Spleen (tissue), 11 donors: ENCODE data around the gene SPAG17. TPM values are rescaled to one million over a fixed set of nuclear protein-coding genes. Genes with fewer than 3 reads are reported as not detected.

Source experiments
- DNase-seq: peaks from one replicate; pipeline ENCODE4 v3.0.0-alpha.2; 2020
- H3K27ac ChIP-seq, 8 donors: fragments of 200-600 bp; sonication (generic) in 7 of 8; 1 replicate in 4 of 8; 2 replicates in 4 of 8; pipeline versions ENCODE4 v1.5.0 to v1.8.0; 2016 to 2021; ENCODE audit warnings: inconsistent platforms in 4 of 8, mild to moderate bottlenecking in 4 of 8, moderate library complexity in 1 of 8
- H3K27me3 ChIP-seq, 7 donors: fragments of 200-600 bp; sonication (generic) in 6 of 7; replicated peaks in 1 of 7; 1 replicate in 4 of 7; 2 replicates in 3 of 7; pipeline versions ENCODE4 v1.5.0 to v1.8.0; 2016 to 2021; ENCODE audit warnings: inconsistent platforms in 3 of 7, mild to moderate bottlenecking in 1 of 7
- H3K36me3 ChIP-seq, 6 donors: fragments of 200-600 bp; sonication (generic) in 5 of 6; 1 replicate in 4 of 6; 2 replicates in 2 of 6; pipeline versions ENCODE4 v1.5.0 to v1.8.0; 2016 to 2021; ENCODE audit warnings: inconsistent platforms in 2 of 6
- H3K4me1 ChIP-seq, 6 donors: fragments of 200-600 bp; sonication (generic) in 5 of 6; 1 replicate in 3 of 6; 2 replicates in 3 of 6; pipeline versions ENCODE4 v1.5.0 to v1.8.0; 2016 to 2021; ENCODE audit warnings: inconsistent platforms in 3 of 6
- H3K4me3 ChIP-seq, 8 donors: fragments of 200-600 bp; sonication (generic) in 7 of 8; 1 replicate in 4 of 8; 2 replicates in 4 of 8; pipeline versions ENCODE4 v1.5.0 to v1.8.0; 2016 to 2021; ENCODE audit warnings: inconsistent platforms in 4 of 8, mild to moderate bottlenecking in 4 of 8, moderate library complexity in 2 of 8
- H3K9me3 ChIP-seq, 8 donors: fragments of 200-600 bp; sonication (generic) in 7 of 8; 1 replicate in 4 of 8; 2 replicates in 4 of 8; pipeline versions ENCODE4 v1.5.0 to v1.8.0; 2016 to 2021; ENCODE audit warnings: inconsistent platforms in 4 of 8
- CTCF ChIP-seq, 11 experiments: fragments of 200-600 bp in 7 of 11; fragments of 450-650 bp in 4 of 11; sonication (generic) in 4 of 11; IDR thresholded peaks in 8 of 11; conservative IDR thresholded peaks in 3 of 11; 1 replicate in 7 of 11; 2 replicates in 4 of 11; pipeline versions ENCODE4 v1.4.0 to v1.8.0; 2016 to 2021; ENCODE audit warnings: antibody characterized with exemption in 11 of 11, inconsistent platforms in 4 of 11, mild to moderate bottlenecking in 1 of 11
- POLR2A ChIP-seq, 3 donors: fragments of 450-650 bp; IDR thresholded peaks; one replicate each; pipeline ENCODE4 v1.5.1; 2017; ENCODE audit warnings: antibody characterized with exemption in 3 of 3, mild to moderate bottlenecking in 1 of 3
- POLR2AphosphoS5 ChIP-seq, 3 donors: sonication (generic); formaldehyde crosslinking; IDR thresholded peaks; one replicate each; pipeline ENCODE4 v1.5.1; 2017; ENCODE audit warnings: antibody characterized with exemption in 3 of 3
- WGBS, 5 donors: extraction: QIAGEN DNeasy Blood & Tissue Kit in 3 of 5; methylation state at CpG; one replicate each; pipeline versions ENCODE4 v1.1.5 to v1.1.7; 2013 to 2018; 5-methylcytosine and 5-hydroxymethylcytosine counted together
- intact Hi-C: fragments of 100-400 bp; cut with DNase I; formaldehyde crosslinking; loops from one replicate; pipeline ENCODE4 v1.15.0; 2023; ENCODE audit warnings: low total_unique reads
- polyA plus RNA-seq, 3 donors: library from polyadenylated mRNA; stranded (reverse); fragments of 200-250 nt; gene quantifications; one replicate each; pipeline ENCODE4 v1.2.1, GENCODE V29; 2013
- total RNA-seq, 7 donors: library from RNA; depleted of rRNA in 3 of 7; stranded (reverse); fragments of >200 nt in 3 of 7; fragmentation: NEBNext Ultra II Directional in 4 of 7; extraction: Animal tissue kit (Norgen Biotek cat#: 25700) in 4 of 7; gene quantifications; one replicate each; pipeline versions ENCODE4 v1.1.0 to v1.2.1, GENCODE V29; 2016 to 2021
- donor health status: healthy with polysubstance abuse.
- donor health status: DM: no; HTN: no; CAD: no; lungs with moderate emphysema.
- donor health status: DM: no; HTN: no; CAD: no.
- donor health status: Bipolar disorder and iron deficiency.
- donor health status: healthy.
- donor health status: DM: no; HTN: no; CAD: no.
- donor health status: DM: yes; HTN: yes; CAD: no.

Gene SPAG17
- total and polyA plus RNA-seq, 10 donors: under 0.01 to 0.91 (median 0.28) TPM; not detected in 5

DNA sequence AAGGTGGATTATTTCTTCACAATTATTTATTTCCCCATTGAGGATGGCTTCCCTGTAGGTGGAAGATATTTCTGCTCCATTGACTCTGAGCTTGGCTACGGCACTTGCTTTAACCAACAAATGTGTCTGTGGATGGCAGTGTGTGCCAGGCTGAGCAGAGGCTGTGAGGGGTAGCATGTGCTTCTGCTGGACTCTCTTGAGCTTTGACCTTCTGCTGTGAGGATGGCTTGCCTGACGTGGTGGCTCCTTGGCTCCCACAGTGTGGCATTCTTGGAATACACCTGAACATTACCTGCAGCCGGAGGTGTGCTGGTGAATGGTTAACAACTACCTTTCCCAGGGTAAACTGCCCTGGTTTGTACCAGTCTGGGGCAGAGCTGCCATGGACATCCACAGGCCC is 208.6 kb downstream of the SPAG17 start:
- Histone ChIP-seq H3K9me3 (no peaks in the 10 kb centered on the region), H3K27me3 (peaks cover 0 to 16% (median 0%) of the 10 kb centered on the region in 7 donors), H3K4me1 (no peaks in the 10 kb centered on the region), H3K4me3 (no peak overlapping the region), H3K36me3 (no peaks in the 10 kb centered on the region), H3K27ac (no peak overlapping the region)
- TF ChIP-seq POLR2A (IDR thresholded peaks at IDR 0.05): no peak
- TF ChIP-seq CTCF (IDR thresholded peaks at IDR 0.05 in 8 of 11, conservative IDR thresholded peaks at IDR 0.05 in 3 of 11): no peak
- no peak for TF ChIP-seq POLR2AphosphoS5 (IDR thresholded peaks at IDR 0.05)
- 80 to 90% (median 83%) methylated on average over 3 of the region's 3 CpGs for WGBS, 5 donors
- intact Hi-C loops: no loop called here
- no peak for DNase-seq

- Histone ChIP-seq H3K4me1 (no peaks in the 10 kb centered on the region), H3K27me3 (peaks cover 0 to 4% (median 0%) of the 10 kb centered on the region in 7 donors), H3K9me3 (no peaks in the 10 kb centered on the region), H3K27ac (no peak overlapping the region), H3K4me3 (no peak overlapping the region), H3K36me3 (no peaks in the 10 kb centered on the region)
- no peak for DNase-seq
- TF ChIP-seq POLR2A (IDR thresholded peaks at IDR 0.05) (no peak), CTCF (IDR thresholded peaks at IDR 0.05 in 8 of 11, conservative IDR thresholded peaks at IDR 0.05 in 3 of 11) (no peak), POLR2AphosphoS5 (IDR thresholded peaks at IDR 0.05) (no peak)
- intact Hi-C loops: no loop called here
These were observed 213.3 kb downstream of the SPAG17 start for GRCh38 chr1:117971777-117972176.

GRCh38 chr1:117970252-117970651 is 214.8 kb downstream of the SPAG17 start:
- Histone ChIP-seq H3K27ac (no peak overlapping the region), H3K4me1 (no peaks in the 10 kb centered on the region), H3K9me3 (no peaks in the 10 kb centered on the region), H3K36me3 (no peaks in the 10 kb centered on the region), H3K4me3 (no peak overlapping the region), H3K27me3 (no peaks in the 10 kb centered on the region)
- intact Hi-C loops: no loop called here
- WGBS, 5 donors: 86 to 93% (median 89%) methylated on average over 9 of the region's 9 CpGs
- no peak for DNase-seq
- TF ChIP-seq POLR2A (IDR thresholded peaks at IDR 0.05) (no peak), CTCF (IDR thresholded peaks at IDR 0.05 in 8 of 11, conservative IDR thresholded peaks at IDR 0.05 in 3 of 11) (no peak), POLR2AphosphoS5 (IDR thresholded peaks at IDR 0.05) (no peak)

DNA sequence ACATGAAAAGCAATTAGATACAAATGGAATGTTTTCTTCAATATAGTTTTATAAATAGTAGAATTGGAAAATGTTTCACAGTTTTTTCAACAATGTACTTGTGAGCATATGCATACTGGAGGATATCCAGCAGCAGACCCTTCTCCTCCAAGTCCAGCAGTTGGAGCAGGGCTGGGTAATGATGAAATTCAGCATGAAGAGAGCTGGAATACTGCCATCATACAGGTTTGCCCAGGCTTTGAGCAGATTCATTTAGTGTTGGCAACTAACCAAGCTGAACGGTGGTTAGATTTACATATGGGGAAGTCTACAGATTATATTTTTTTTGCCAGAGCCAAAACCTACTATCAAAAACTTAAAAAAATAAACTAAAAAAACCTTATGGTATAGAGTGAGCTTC is 217.1 kb downstream of the SPAG17 start:
- WGBS, 5 donors: 2 to 33% (median 18%) methylated on average over 1 of the region's 1 CpG
- H3K27ac ChIP-seq: no peak overlapping the region
- no peaks in the 10 kb centered on the region for H3K27me3 ChIP-seq
- peaks cover 0 to 12% (median 2%) of the 10 kb centered on the region in 6 donors for H3K36me3 ChIP-seq
- H3K9me3 ChIP-seq: no peaks in the 10 kb centered on the region
- TF ChIP-seq POLR2A (IDR thresholded peaks at IDR 0.05): no peak
- TF ChIP-seq CTCF (IDR thresholded peaks at IDR 0.05 in 8 of 11, conservative IDR thresholded peaks at IDR 0.05 in 3 of 11): no peak
- no peak for TF ChIP-seq POLR2AphosphoS5 (IDR thresholded peaks at IDR 0.05)
- H3K4me3 ChIP-seq: no peak overlapping the region
- H3K4me1 ChIP-seq: no peaks in the 10 kb centered on the region
- intact Hi-C loops: no loop called here
- no peak for DNase-seq
